Stomach (tissue), 4 donors: ENCODE data around the gene UTS2B.

ENCODE experiments used
- CTCF ChIP-seq, 7 experiments: fragments of 450-650 bp in 4 of 7; fragments of 200-600 bp in 3 of 7; sonication (generic) in 3 of 7; IDR thresholded peaks; one replicate each; pipeline ENCODE4 v1.5.1; 2016 to 2019; ENCODE audit warnings: antibody characterized with exemption in 7 of 7, control low read depth in 2 of 7, mild to moderate bottlenecking in 1 of 7
- POLR2A ChIP-seq, 4 donors: fragments of 450-650 bp; IDR thresholded peaks; one replicate each; pipeline ENCODE4 v1.6.1; 2016; ENCODE audit warnings: antibody characterized with exemption in 4 of 4, control low read depth in 2 of 4, mild to moderate bottlenecking in 1 of 4, moderate library complexity in 1 of 4
- POLR2AphosphoS5 ChIP-seq, 3 donors: sonication (generic); formaldehyde crosslinking; IDR thresholded peaks; one replicate each; pipeline ENCODE4 v1.6.1; 2016; ENCODE audit warnings: antibody characterized with exemption in 3 of 3

- no peak for TF ChIP-seq POLR2AphosphoS5 (IDR thresholded peaks at IDR 0.05)
- TF ChIP-seq POLR2A (IDR thresholded peaks at IDR 0.05), result no peak
- TF ChIP-seq CTCF (IDR thresholded peaks at IDR 0.05), result no peak
These were observed 48.0 kb upstream of the UTS2B start for GRCh38 chr3:191378142-191378812.
